Astrocyte (in vitro differentiated cells and primary cell): ENCODE measurements around the gene IL10RB.

ENCODE experiments used
- CTCF ChIP-seq: IDR thresholded peaks from 2 replicates; pipeline ENCODE4 v1.5.1; 2011; ENCODE audit warnings: low read depth, mild to moderate bottlenecking, inconsistent platforms, low read length, moderate library complexity; ENCODE audit not compliant: insufficient read depth
- EZH2 ChIP-seq: IDR thresholded peaks from 2 replicates; pipeline ENCODE4 v1.6.1; 2012; ENCODE audit warnings: mild to moderate bottlenecking, low read length, inconsistent platforms; ENCODE audit not compliant: insufficient read depth

GRCh38 chr21:33255404-33255803, 10.8 kb upstream of the IL10RB start:
- no peak for TF ChIP-seq CTCF
- TF ChIP-seq EZH2, result no peak
